Measurements from ENCODE around the gene ANKIB1.

- TF ChIP-seq, protein P1, sequence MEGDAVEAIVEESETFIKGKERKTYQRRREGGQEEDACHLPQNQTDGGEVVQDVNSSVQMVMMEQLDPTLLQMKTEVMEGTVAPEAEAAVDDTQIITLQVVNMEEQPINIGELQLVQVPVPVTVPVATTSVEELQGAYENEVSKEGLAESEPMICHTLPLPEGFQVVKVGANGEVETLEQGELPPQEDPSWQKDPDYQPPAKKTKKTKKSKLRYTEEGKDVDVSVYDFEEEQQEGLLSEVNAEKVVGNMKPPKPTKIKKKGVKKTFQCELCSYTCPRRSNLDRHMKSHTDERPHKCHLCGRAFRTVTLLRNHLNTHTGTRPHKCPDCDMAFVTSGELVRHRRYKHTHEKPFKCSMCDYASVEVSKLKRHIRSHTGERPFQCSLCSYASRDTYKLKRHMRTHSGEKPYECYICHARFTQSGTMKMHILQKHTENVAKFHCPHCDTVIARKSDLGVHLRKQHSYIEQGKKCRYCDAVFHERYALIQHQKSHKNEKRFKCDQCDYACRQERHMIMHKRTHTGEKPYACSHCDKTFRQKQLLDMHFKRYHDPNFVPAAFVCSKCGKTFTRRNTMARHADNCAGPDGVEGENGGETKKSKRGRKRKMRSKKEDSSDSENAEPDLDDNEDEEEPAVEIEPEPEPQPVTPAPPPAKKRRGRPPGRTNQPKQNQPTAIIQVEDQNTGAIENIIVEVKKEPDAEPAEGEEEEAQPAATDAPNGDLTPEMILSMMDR (IDR thresholded peaks at IDR 0.05) = no peak
- TF ChIP-seq EZH2 (IDR thresholded peaks at IDR 0.05; ENCODE audit: borderline replicate concordance, insufficient read depth, low read depth, low read length, poor library complexity, severe bottlenecking) = no peak
These were observed 13.3 kb downstream of the ANKIB1 start for GRCh38 chr7:92259062-92259461.
